ENCODE measurements around the gene TULP4.
"Not testable (repeated sequence)": the region's sequence is repeated elsewhere in the genome, so short reads cannot be mapped to it uniquely, and the experiment has no call there.

Gene TULP4

GRCh38 chr6:158524311-158524710, 212.0 kb downstream of the TULP4 start:
- TF ChIP-seq CTCF (conservative IDR thresholded peaks at IDR 0.05): no peak
- no peak overlapping the region for H3K27ac ChIP-seq

GRCh38 chr6:158527858-158528257, 215.6 kb downstream of the TULP4 start:
- H3K27ac ChIP-seq: not testable (repeated sequence)

- TF ChIP-seq CTCF (conservative IDR thresholded peaks at IDR 0.05): no peak
- H3K27ac ChIP-seq: no peak overlapping the region
Measured at GRCh38 chr6:158528826-158529225, 216.6 kb downstream of the TULP4 start.

- TF ChIP-seq CTCF (conservative IDR thresholded peaks at IDR 0.05): no peak
- no peak overlapping the region for H3K27ac ChIP-seq
Measured at GRCh38 chr6:158529629-158530028, 217.4 kb downstream of the TULP4 start.

GRCh38 chr6:158531566-158531965, 219.3 kb downstream of the TULP4 start:
- TF ChIP-seq CTCF (conservative IDR thresholded peaks at IDR 0.05): no peak
- H3K27ac ChIP-seq: no peak overlapping the region

- no peak for TF ChIP-seq CTCF (conservative IDR thresholded peaks at IDR 0.05)
- H3K27ac ChIP-seq: no peak overlapping the region
Measured at GRCh38 chr6:158531970-158532369, 219.7 kb downstream of the TULP4 start.

- H3K27ac ChIP-seq: peak overlapping the region; percentile 92
- no peak for TF ChIP-seq CTCF (conservative IDR thresholded peaks at IDR 0.05)
Measured at GRCh38 chr6:158536084-158536890, 224.0 kb downstream of the TULP4 start.
